Endothelial cell of umbilical vein (primary cell): ENCODE data around the gene PLEKHH3. TPM values are rescaled to one million over a fixed set of nuclear protein-coding genes. Genes with fewer than 3 reads are reported as not detected.
A peak's percentile ranks its signal among the peaks of the same experiment; 100 is the strongest.

ENCODE experiments used
- BruUV-seq: library from RNA; stranded (reverse); fragments of 400-500 nt; replicated peaks from 2 replicates; lab custom pipeline; 2021; lab: Mats Ljungman, UMichigan
- CTCF ChIA-PET: fragments of 300-600, 350-600 bp; sonication (Branson Sonifier 250); formaldehyde crosslinking; loops from one replicate; lab custom pipeline; 2021; ENCODE audit warnings: antibody characterized with exemption, inconsistent platforms; lab: Charles Lee
- POLR2A ChIA-PET: fragments of 300-600, 350-600 bp; sonication (Branson Sonifier 250); formaldehyde crosslinking; loops from one replicate; lab custom pipeline; 2021; ENCODE audit warnings: antibody characterized with exemption, inconsistent platforms; lab: Charles Lee
- DNase-seq: peaks from one replicate; pipeline ENCODE4 v3.0.0-alpha.2; 2011; ENCODE audit warnings: low read depth, low spot score
- FAIRE-seq: peaks from 2 replicates; lab custom pipeline; 2011; peaks lifted over from hg19 to GRCh38; lab: Jason Lieb, UNC
- H2AFZ ChIP-seq: 2 replicates; pipeline ENCODE4 v1.6.0; 2012; ENCODE audit warnings: low read depth, low read length, control low read depth, inconsistent platforms
- H3K27ac ChIP-seq: 2 replicates; pipeline ENCODE4 v1.5.1; 2011; ENCODE audit warnings: low read depth, mild to moderate bottlenecking, control low read depth, low read length, moderate library complexity; ENCODE audit not compliant: insufficient read depth
- H3K27me3 ChIP-seq, 2 experiments: 2 replicates each; pipeline versions ENCODE4 v1.6.0 to v1.6.1; 2011; ENCODE audit warnings: low read length in 2 of 2, mixed read lengths in 1 of 2; ENCODE audit not compliant: control insufficient read depth in 2 of 2, insufficient read depth in 2 of 2
- H3K36me3 ChIP-seq, 2 experiments: 2 replicates in 1 of 2; 3 replicates in 1 of 2; pipeline ENCODE4 v1.5.1; 2011; ENCODE audit warnings: low read length in 2 of 2, mild to moderate bottlenecking in 1 of 2, moderate library complexity in 1 of 2; ENCODE audit not compliant: control insufficient read depth in 2 of 2, insufficient read depth in 2 of 2; ENCODE audit errors: extremely low read depth in 1 of 2
- H3K4me1 ChIP-seq: 3 replicates; pipeline ENCODE4 v1.5.1; 2011; ENCODE audit warnings: mild to moderate bottlenecking, low read length; ENCODE audit not compliant: control insufficient read depth, insufficient read depth; ENCODE audit errors: extremely low read depth
- H3K4me2 ChIP-seq: 2 replicates; pipeline ENCODE4 v1.6.1; 2011; ENCODE audit warnings: low read length, control low read depth, mixed read lengths; ENCODE audit not compliant: insufficient read depth
- H3K4me3 ChIP-seq, 3 experiments: fragments of 200-600 bp in 1 of 3; sonication (generic), shearing (Covaris generic) in 1 of 3; replicated peaks in 1 of 3; 2 replicates each; pipeline ENCODE4 v1.5.1; 2011 to 2016; ENCODE audit warnings: control low read depth in 3 of 3, low read length in 3 of 3, mild to moderate bottlenecking in 2 of 3, inconsistent platforms in 1 of 3, low read depth in 1 of 3, moderate library complexity in 1 of 3; ENCODE audit not compliant: insufficient read depth in 1 of 3
- H3K79me2 ChIP-seq: 2 replicates; pipeline ENCODE4 v1.6.0; 2012; ENCODE audit warnings: low read length, inconsistent platforms; ENCODE audit not compliant: control insufficient read depth, insufficient read depth
- H3K9ac ChIP-seq: replicated peaks from 2 replicates; pipeline ENCODE3; 2011; ENCODE audit warnings: low read length, control low read depth; ENCODE audit not compliant: insufficient read depth; ENCODE audit errors: extremely low read depth
- H3K9me1 ChIP-seq: replicated peaks from 3 replicates; pipeline ENCODE4 v1.6.0; 2011; ENCODE audit warnings: mild to moderate bottlenecking, low read length; ENCODE audit not compliant: control insufficient read depth, insufficient read depth; ENCODE audit errors: extremely low read depth
- H3K9me3 ChIP-seq: replicated peaks from 2 replicates; pipeline ENCODE4 v1.5.1; 2012; ENCODE audit warnings: low read length, inconsistent platforms; ENCODE audit not compliant: control insufficient read depth, insufficient read depth
- H4K20me1 ChIP-seq: replicated peaks from 2 replicates; pipeline ENCODE3; 2011; ENCODE audit warnings: mild to moderate bottlenecking, low read length; ENCODE audit not compliant: control insufficient read depth, insufficient read depth; ENCODE audit errors: extremely low read depth
- CTCF ChIP-seq, 2 donors: IDR thresholded peaks; 1 replicate in 1 of 2; 2 replicates in 1 of 2; pipeline ENCODE4 v1.5.1; 2011; ENCODE audit warnings: low read length in 2 of 2, mild to moderate bottlenecking in 2 of 2, moderate library complexity in 2 of 2, control low read depth in 1 of 2, inconsistent platforms in 1 of 2, low read depth in 1 of 2; ENCODE audit not compliant: insufficient read depth in 1 of 2; ENCODE audit errors: extremely low read depth in 1 of 2
- EZH2 ChIP-seq: IDR thresholded peaks from 2 replicates; pipeline ENCODE4 v1.6.1; 2012; ENCODE audit warnings: borderline replicate concordance, low read depth, mild to moderate bottlenecking, moderate library complexity, low read length, inconsistent platforms; ENCODE audit not compliant: severe bottlenecking
- FOS ChIP-seq: IDR thresholded peaks from 2 replicates; pipeline ENCODE4 v1.6.1; 2011; ENCODE audit warnings: mild to moderate bottlenecking, low read length, moderate library complexity, borderline replicate concordance; ENCODE audit not compliant: insufficient read depth
- GATA2 ChIP-seq: IDR thresholded peaks from 2 replicates; pipeline ENCODE4 v1.7.0; 2011; ENCODE audit warnings: low read depth, mild to moderate bottlenecking, moderate library complexity, mixed read lengths, low read length; ENCODE audit not compliant: insufficient read length, insufficient read depth
- JUN ChIP-seq: IDR thresholded peaks from 2 replicates; pipeline ENCODE4 v1.6.1; 2011; ENCODE audit warnings: borderline replicate concordance, low read depth; ENCODE audit not compliant: insufficient read length, insufficient read depth
- MYC ChIP-seq: IDR thresholded peaks from one replicate; pipeline ENCODE4 v1.6.1; 2011; ENCODE audit warnings: mild to moderate bottlenecking, low read depth, low read length
- POLR2A ChIP-seq: IDR thresholded peaks from 2 replicates; pipeline ENCODE4 v1.6.1; 2012; ENCODE audit warnings: low read depth, mild to moderate bottlenecking, control low read depth, low read length
- POLR2AphosphoS5 ChIP-seq: IDR thresholded peaks from 2 replicates; pipeline ENCODE4 v1.6.1; 2012; ENCODE audit warnings: low read depth, mild to moderate bottlenecking, control low read depth, low read length, moderate library complexity; ENCODE audit not compliant: insufficient read depth
- dilution Hi-C: fragments of 300-500 bp; cut with MboI; formaldehyde crosslinking; loops from one replicate; pipeline ENCODE4 v1.15.0; 2019; ENCODE audit warnings: low sequenced_read_pairs; ENCODE audit not compliant: extremely low pct_ligation_motif_present
- intact Hi-C: fragments of 100-400 bp; cut with micrococcal nuclease; formaldehyde crosslinking; loops from one replicate; pipeline ENCODE4 v1.10.0; 2022
- polyA plus RNA-seq, 4 experiments: library from polyadenylated mRNA; depleted of rRNA in 3 of 4; stranded (reverse) in 3 of 4; unstranded in 1 of 4; fragments of >200 nt; gene quantifications; 2 replicates each; pipeline versions ENCODE4 v1.2.1 to v1.2.3, GENCODE V29; 2011 to 2012; ENCODE audit warnings: missing spikeins in 1 of 4
- total RNA-seq: library from RNA; stranded (reverse); gene quantifications from 2 replicates; pipeline ENCODE4 v1.2.3, GENCODE V29; 2021
- TF ChIP-seq, protein P1 (sequence below): IDR thresholded peaks from 2 replicates; pipeline ENCODE4 v1.6.1; 2011; ENCODE audit not compliant: insufficient read depth, insufficient read length

Gene PLEKHH3
- total and polyA plus RNA-seq, 2 donors (not counting 3 experiments of a cell fraction or from before 2014, with no cell fraction given) = 5.4 to 11.3 TPM

GRCh38 chr17:42675348-42675964 is 1.3 kb downstream of the PLEKHH3 start:
- Histone ChIP-seq H3K79me2 (no peaks in the 10 kb centered on the region), H3K9me1 (no peaks in the 10 kb centered on the region), H3K9me3 (no peaks in the 10 kb centered on the region), H3K9ac (no peak overlapping the region), H3K4me1 (peaks cover 33% of the 10 kb centered on the region), H3K4me3 (peak overlapping the region; percentile 57 to 87 (median 70)), H3K27me3 (no peaks in the 10 kb centered on the region), H3K4me2 (peak overlapping the region; percentile 68), H3K27ac (no peak overlapping the region), H2AFZ (no peak overlapping the region), H3K36me3 (peaks cover 3 to 14% of the 10 kb centered on the region in 2 experiments), H4K20me1 (no peaks in the 10 kb centered on the region)
- dilution Hi-C loops (no loop called here), intact Hi-C loops (loop anchor here (5.0 kb wide), 2 partner anchors 107 to 353 kb away; partner anchors contain the start of gene WNK4)
- no TSS peak for BruUV-seq
- TF ChIP-seq POLR2A (no peak), JUN (no peak), MYC (no peak), GATA2 (no peak), POLR2AphosphoS5 (no peak), CTCF (IDR thresholded peaks at IDR 0.05; ENCODE audit: extremely low read depth in 1 of 2, insufficient read depth in 1 of 2, low read depth in 1 of 2, low read length in 2 of 2) (no peak), EZH2 (no peak), FOS (no peak)
- TF ChIP-seq, protein P1, sequence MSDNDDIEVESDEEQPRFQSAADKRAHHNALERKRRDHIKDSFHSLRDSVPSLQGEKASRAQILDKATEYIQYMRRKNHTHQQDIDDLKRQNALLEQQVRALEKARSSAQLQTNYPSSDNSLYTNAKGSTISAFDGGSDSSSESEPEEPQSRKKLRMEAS = no peak
- ChIA-PET CTCF (interaction anchor here (1.1 to 8.3 kb wide), 7 partner anchors 8 to 140 kb away, joined by 3 to 235 read pairs (median 6); partner anchors contain the start of genes NAGLU, PSMC3IP, RETREG3 and TUBG1), POLR2A (no interaction called here)
- FAIRE-seq (no peak), DNase-seq (no peak)
